Measurements from ENCODE around the gene ANXA5. TPM values are rescaled to one million over a fixed set of nuclear protein-coding genes. Genes with fewer than 3 reads are reported as not detected.

The ANXA5 gene
- polyA plus RNA-seq, 4 donors = 85.7 to 281 (median 152) TPM

GRCh38 chr4:121684561-121684960 lies 12.2 kb downstream of the ANXA5 start:
- Histone ChIP-seq H3K27ac (ENCODE audit: low read depth in 1 of 3, low read length in 2 of 3) (no peak overlapping the region), H3K4me1 (ENCODE audit: control insufficient read depth in 3 of 3, insufficient read depth in 2 of 3, low read depth in 1 of 3, low read length in 2 of 3) (peaks cover 0 to 4% (median 0%) of the 10 kb centered on the region in 3 donors), H3K27me3 (ENCODE audit: control insufficient read depth in 3 of 3, insufficient read depth in 3 of 3, low read length in 3 of 3) (no peaks in the 10 kb centered on the region), H3K36me3 (ENCODE audit: control insufficient read depth in 3 of 3, insufficient read depth in 2 of 3, low read depth in 1 of 3, low read length in 3 of 3) (peaks cover 3 to 18% (median 6%) of the 10 kb centered on the region in 3 donors), H3K9me3 (ENCODE audit: control insufficient read depth in 2 of 2, insufficient read depth in 1 of 2, low read depth in 1 of 2, low read length in 1 of 2) (no peaks in the 10 kb centered on the region), H3K4me3 (ENCODE audit: low read depth in 1 of 3, low read length in 3 of 3) (no peak overlapping the region)
- WGBS, 3 donors = 78 to 95% (median 94%) methylated on average over 8 of the region's 8 CpGs
- DNase-seq = no peak
- no peak for FAIRE-seq

- no peaks in the 10 kb centered on the region for H3K9me3 ChIP-seq (ENCODE audit: control insufficient read depth in 2 of 2, insufficient read depth in 1 of 2, low read depth in 1 of 2, low read length in 1 of 2)
- FAIRE-seq (peak; percentile 36), DNase-seq (no peak)
- H3K4me1 ChIP-seq (ENCODE audit: control insufficient read depth in 3 of 3, insufficient read depth in 2 of 3, low read depth in 1 of 3, low read length in 2 of 3) = peaks cover 0 to 4% (median 0%) of the 10 kb centered on the region in 3 donors
- H3K36me3 ChIP-seq (ENCODE audit: control insufficient read depth in 3 of 3, insufficient read depth in 2 of 3, low read depth in 1 of 3, low read length in 3 of 3) = peaks cover 3 to 20% (median 8%) of the 10 kb centered on the region in 3 donors
- H3K27ac ChIP-seq (ENCODE audit: low read depth in 1 of 3, low read length in 2 of 3) = no peak overlapping the region
- H3K27me3 ChIP-seq (ENCODE audit: control insufficient read depth in 3 of 3, insufficient read depth in 3 of 3, low read length in 3 of 3) = no peaks in the 10 kb centered on the region
- WGBS, 3 donors = 93 to 94% (median 93%) methylated on average over 1 of the region's 1 CpG
- H3K4me3 ChIP-seq (ENCODE audit: low read depth in 1 of 3, low read length in 3 of 3) = no peak overlapping the region
Observed at GRCh38 chr4:121684016-121684415, 12.8 kb downstream of the ANXA5 start.

GRCh38 chr4:121680571-121680970 lies 16.2 kb downstream of the ANXA5 start:
- peaks cover 0 to 21% (median 0%) of the 10 kb centered on the region in 3 donors for H3K4me1 ChIP-seq (ENCODE audit: control insufficient read depth in 3 of 3, insufficient read depth in 2 of 3, low read depth in 1 of 3, low read length in 2 of 3)
- no peak overlapping the region for H3K4me3 ChIP-seq (ENCODE audit: low read depth in 1 of 3, low read length in 3 of 3)
- H3K36me3 ChIP-seq (ENCODE audit: control insufficient read depth in 3 of 3, insufficient read depth in 2 of 3, low read depth in 1 of 3, low read length in 3 of 3) = peaks cover 6 to 10% (median 10%) of the 10 kb centered on the region in 3 donors
- no peaks in the 10 kb centered on the region for H3K9me3 ChIP-seq (ENCODE audit: control insufficient read depth in 2 of 2, insufficient read depth in 1 of 2, low read depth in 1 of 2, low read length in 1 of 2)
- DNase-seq = no peak
- no peaks in the 10 kb centered on the region for H3K27me3 ChIP-seq (ENCODE audit: control insufficient read depth in 3 of 3, insufficient read depth in 3 of 3, low read length in 3 of 3)
- WGBS, 3 donors = 85 to 88% (median 87%) methylated on average over 3 of the region's 3 CpGs
- no peak for FAIRE-seq
- H3K27ac ChIP-seq (ENCODE audit: low read depth in 1 of 3, low read length in 2 of 3) = no peak overlapping the region

- no peak for DNase-seq
- Histone ChIP-seq H3K4me3 (ENCODE audit: low read depth in 1 of 3, low read length in 3 of 3) (no peak overlapping the region), H3K4me1 (ENCODE audit: control insufficient read depth in 3 of 3, insufficient read depth in 2 of 3, low read depth in 1 of 3, low read length in 2 of 3) (peaks cover 0 to 27% (median 0%) of the 10 kb centered on the region in 3 donors), H3K9me3 (ENCODE audit: control insufficient read depth in 2 of 2, insufficient read depth in 1 of 2, low read depth in 1 of 2, low read length in 1 of 2) (no peaks in the 10 kb centered on the region), H3K27me3 (ENCODE audit: control insufficient read depth in 3 of 3, insufficient read depth in 3 of 3, low read length in 3 of 3) (no peaks in the 10 kb centered on the region), H3K27ac (ENCODE audit: low read depth in 1 of 3, low read length in 2 of 3) (no peak overlapping the region), H3K36me3 (ENCODE audit: control insufficient read depth in 3 of 3, insufficient read depth in 2 of 3, low read depth in 1 of 3, low read length in 3 of 3) (peaks cover 4 to 10% (median 6%) of the 10 kb centered on the region in 3 donors)
- WGBS, 3 donors = 83 to 94% (median 85%) methylated on average over 4 of the region's 4 CpGs
- no peak for FAIRE-seq
Observed at GRCh38 chr4:121679951-121680350, 16.8 kb downstream of the ANXA5 start.

GRCh38 chr4:121679267-121679666 lies 17.5 kb downstream of the ANXA5 start:
- DNase-seq = no peak
- no peaks in the 10 kb centered on the region for H3K27me3 ChIP-seq (ENCODE audit: control insufficient read depth in 3 of 3, insufficient read depth in 3 of 3, low read length in 3 of 3)
- FAIRE-seq = no peak
- peaks cover 4 to 10% (median 6%) of the 10 kb centered on the region in 3 donors for H3K36me3 ChIP-seq (ENCODE audit: control insufficient read depth in 3 of 3, insufficient read depth in 2 of 3, low read depth in 1 of 3, low read length in 3 of 3)
- no peaks in the 10 kb centered on the region for H3K9me3 ChIP-seq (ENCODE audit: control insufficient read depth in 2 of 2, insufficient read depth in 1 of 2, low read depth in 1 of 2, low read length in 1 of 2)
- H3K27ac ChIP-seq (ENCODE audit: low read depth in 1 of 3, low read length in 2 of 3) = no peak overlapping the region
- H3K4me1 ChIP-seq (ENCODE audit: control insufficient read depth in 3 of 3, insufficient read depth in 2 of 3, low read depth in 1 of 3, low read length in 2 of 3) = peaks cover 0 to 31% (median 0%) of the 10 kb centered on the region in 3 donors
- WGBS, 3 donors = 71 to 91% (median 87%) methylated on average over 3 of the region's 3 CpGs
- H3K4me3 ChIP-seq (ENCODE audit: low read depth in 1 of 3, low read length in 3 of 3) = no peak overlapping the region

GRCh38 chr4:121677524-121677923 lies 19.3 kb downstream of the ANXA5 start:
- Histone ChIP-seq H3K27ac (ENCODE audit: low read depth in 1 of 3, low read length in 2 of 3) (peak overlapping the region in 1 of 3 donors; percentile 87), H3K4me3 (ENCODE audit: low read depth in 1 of 3, low read length in 3 of 3) (no peak overlapping the region), H3K9me3 (ENCODE audit: control insufficient read depth in 2 of 2, insufficient read depth in 1 of 2, low read depth in 1 of 2, low read length in 1 of 2) (no peaks in the 10 kb centered on the region), H3K27me3 (ENCODE audit: control insufficient read depth in 3 of 3, insufficient read depth in 3 of 3, low read length in 3 of 3) (no peaks in the 10 kb centered on the region), H3K36me3 (ENCODE audit: control insufficient read depth in 3 of 3, insufficient read depth in 2 of 3, low read depth in 1 of 3, low read length in 3 of 3) (peaks cover 4 to 12% (median 8%) of the 10 kb centered on the region in 3 donors), H3K4me1 (ENCODE audit: control insufficient read depth in 3 of 3, insufficient read depth in 2 of 3, low read depth in 1 of 3, low read length in 2 of 3) (peaks cover 0 to 31% (median 0%) of the 10 kb centered on the region in 3 donors)
- FAIRE-seq = no peak
- WGBS, 3 donors = 83 to 90% (median 89%) methylated on average over 1 of the region's 1 CpG
- DNase-seq = no peak

- DNase-seq (peak; percentile 72 to 94), FAIRE-seq (no peak)
- no peaks in the 10 kb centered on the region for H3K27me3 ChIP-seq (ENCODE audit: control insufficient read depth in 3 of 3, insufficient read depth in 3 of 3, low read length in 3 of 3)
- no peaks in the 10 kb centered on the region for H3K9me3 ChIP-seq (ENCODE audit: control insufficient read depth in 2 of 2, insufficient read depth in 1 of 2, low read depth in 1 of 2, low read length in 1 of 2)
- H3K27ac ChIP-seq (ENCODE audit: low read depth in 1 of 3, low read length in 2 of 3) = peak overlapping the region in 1 of 3 donors; percentile 87
- WGBS, 3 donors = 34 to 64% (median 47%) methylated on average over 6 of the region's 6 CpGs
- peaks cover 11 to 12% (median 11%) of the 10 kb centered on the region in 3 donors for H3K36me3 ChIP-seq (ENCODE audit: control insufficient read depth in 3 of 3, insufficient read depth in 2 of 3, low read depth in 1 of 3, low read length in 3 of 3)
- peaks cover 0 to 31% (median 0%) of the 10 kb centered on the region in 3 donors for H3K4me1 ChIP-seq (ENCODE audit: control insufficient read depth in 3 of 3, insufficient read depth in 2 of 3, low read depth in 1 of 3, low read length in 2 of 3)
- no peak overlapping the region for H3K4me3 ChIP-seq (ENCODE audit: low read depth in 1 of 3, low read length in 3 of 3)
Observed at GRCh38 chr4:121676345-121677075, 20.3 kb downstream of the ANXA5 start.

GRCh38 chr4:121675715-121676114 lies 21.1 kb downstream of the ANXA5 start:
- H3K9me3 ChIP-seq (ENCODE audit: control insufficient read depth in 2 of 2, insufficient read depth in 1 of 2, low read depth in 1 of 2, low read length in 1 of 2) = no peaks in the 10 kb centered on the region
- peaks cover 12 to 14% (median 12%) of the 10 kb centered on the region in 3 donors for H3K36me3 ChIP-seq (ENCODE audit: control insufficient read depth in 3 of 3, insufficient read depth in 2 of 3, low read depth in 1 of 3, low read length in 3 of 3)
- FAIRE-seq = no peak
- peaks cover 0 to 31% (median 0%) of the 10 kb centered on the region in 3 donors for H3K4me1 ChIP-seq (ENCODE audit: control insufficient read depth in 3 of 3, insufficient read depth in 2 of 3, low read depth in 1 of 3, low read length in 2 of 3)
- no peaks in the 10 kb centered on the region for H3K27me3 ChIP-seq (ENCODE audit: control insufficient read depth in 3 of 3, insufficient read depth in 3 of 3, low read length in 3 of 3)
- WGBS, 3 donors = 79 to 83% (median 79%) methylated on average over 2 of the region's 2 CpGs
- DNase-seq = peak in 1 of 2 donors; percentile 68
- H3K27ac ChIP-seq (ENCODE audit: low read depth in 1 of 3, low read length in 2 of 3) = peak overlapping the region in 1 of 3 donors; percentile 87
- H3K4me3 ChIP-seq (ENCODE audit: low read depth in 1 of 3, low read length in 3 of 3) = no peak overlapping the region

Measured in small intestine (tissue), 7 donors.